HEK293 (cell line): Measurements from ENCODE around the gene KIRREL3.

ENCODE experiments used
- CTCF ChIA-PET: fragments of 350-600 bp; formaldehyde crosslinking; extraction: SDS; loops from one replicate; lab custom pipeline; 2021; ENCODE audit warnings: antibody characterized with exemption; lab: Yijun Ruan, JAX
- POLR2A ChIA-PET: fragments of 300-600 bp; formaldehyde crosslinking; extraction: SDS; loops from one replicate; lab custom pipeline; 2020; ENCODE audit warnings: antibody characterized with exemption, inconsistent platforms; lab: Yijun Ruan, JAX
- H3K27ac ChIP-seq: fragments of 200-500 bp; sonication (Bioruptor generic); 2 replicates; pipeline ENCODE4 v1.5.1; 2014; ENCODE audit warnings: low read depth, low read length, control low read depth, inconsistent platforms; ENCODE audit errors: extremely low read depth
- H3K36me3 ChIP-seq, 2 experiments: fragments of 200-500 bp in 1 of 2; sonication (Bioruptor generic) in 1 of 2; 1 replicate in 1 of 2; 2 replicates in 1 of 2; pipeline ENCODE4 v1.5.1; 2014 to 2017; ENCODE audit warnings: inconsistent platforms in 2 of 2, low read length in 2 of 2; ENCODE audit not compliant: control insufficient read depth in 2 of 2, insufficient read depth in 1 of 2
- H3K4me1 ChIP-seq: fragments of 200-500 bp; sonication (Bioruptor generic); 2 replicates; pipeline ENCODE4 v1.5.1; 2014; ENCODE audit warnings: mild to moderate bottlenecking, low read length, inconsistent platforms; ENCODE audit not compliant: control insufficient read depth, insufficient read depth
- H3K4me3 ChIP-seq: 2 replicates; pipeline ENCODE4 v1.5.1; 2011; ENCODE audit warnings: low read depth, mild to moderate bottlenecking, control low read depth, low read length, moderate library complexity
- H3K9me3 ChIP-seq: fragments of 200-500 bp; sonication (Bioruptor generic); 2 replicates; pipeline ENCODE4 v1.5.1; 2014; ENCODE audit warnings: low read depth, low read length, inconsistent platforms; ENCODE audit not compliant: control insufficient read depth, insufficient read depth
- GLIS1 ChIP-seq: fragments of 450-650 bp; formaldehyde crosslinking; IDR thresholded peaks from 2 replicates; pipeline ENCODE4 v1.5.1; 2016; ENCODE audit warnings: missing biosample characterization, missing genetic modification characterization
- HOXA7 ChIP-seq: sonication (generic); formaldehyde crosslinking; IDR thresholded peaks from 2 replicates; pipeline ENCODE4 v1.8.1; 2022; ENCODE audit warnings: missing genetic modification reagents, borderline replicate concordance
- RBAK ChIP-seq: fragments of 450-650 bp; formaldehyde crosslinking; IDR thresholded peaks from 2 replicates; pipeline ENCODE4 v1.5.1; 2016; ENCODE audit warnings: missing biosample characterization, missing genetic modification characterization
- REST ChIP-seq: fragments of 450-650 bp; formaldehyde crosslinking; IDR thresholded peaks from 2 replicates; pipeline ENCODE4 v1.5.1; 2016; ENCODE audit warnings: missing biosample characterization, missing genetic modification characterization
- SALL2 ChIP-seq: fragments of 450-650 bp; formaldehyde crosslinking; IDR thresholded peaks from 2 replicates; pipeline ENCODE4 v1.5.0; 2017; ENCODE audit warnings: missing biosample characterization, mild to moderate bottlenecking, missing genetic modification characterization, borderline replicate concordance
- TRIM28 ChIP-seq: IDR thresholded peaks from 2 replicates; pipeline ENCODE4 v1.6.1; 2011; ENCODE audit warnings: low read length, control low read depth, borderline replicate concordance
- ZFP41 ChIP-seq: fragments of 450-650 bp; formaldehyde crosslinking; IDR thresholded peaks from 2 replicates; pipeline ENCODE4 v1.5.1; 2016; ENCODE audit warnings: missing biosample characterization, missing genetic modification characterization, borderline replicate concordance
- ZNF10 ChIP-seq: fragments of 450-650 bp; formaldehyde crosslinking; IDR thresholded peaks from 2 replicates; pipeline ENCODE4 v1.5.1; 2017; ENCODE audit warnings: missing biosample characterization, missing genetic modification characterization
- ZNF169 ChIP-seq: fragments of 450-650 bp; formaldehyde crosslinking; IDR thresholded peaks from 2 replicates; pipeline ENCODE4 v1.5.1; 2016; ENCODE audit warnings: missing biosample characterization, missing genetic modification characterization
- ZNF391 ChIP-seq: fragments of 450-650 bp; formaldehyde crosslinking; IDR thresholded peaks from 2 replicates; pipeline ENCODE4 v1.5.1; 2016; ENCODE audit warnings: low read depth, missing biosample characterization, missing genetic modification characterization, borderline replicate concordance
- ZNF473 ChIP-seq: fragments of 450-650 bp; formaldehyde crosslinking; IDR thresholded peaks from 2 replicates; pipeline ENCODE4 v1.5.1; 2017; ENCODE audit warnings: missing biosample characterization, missing genetic modification characterization
- ZNF514 ChIP-seq: fragments of 450-650 bp; formaldehyde crosslinking; IDR thresholded peaks from 2 replicates; pipeline ENCODE4 v1.5.1; 2016; ENCODE audit warnings: missing biosample characterization, missing genetic modification characterization
- ZNF549 ChIP-seq: fragments of 450-650 bp; IDR thresholded peaks from 2 replicates; pipeline ENCODE4 v1.5.1; 2018; ENCODE audit warnings: missing biosample characterization, missing genetic modification characterization, mild to moderate bottlenecking, inconsistent platforms, moderate library complexity
- ZNF580 ChIP-seq: fragments of 450-650 bp; formaldehyde crosslinking; IDR thresholded peaks from 2 replicates; pipeline ENCODE4 v1.5.1; 2016; ENCODE audit warnings: missing biosample characterization, missing genetic modification characterization
- ZNF610 ChIP-seq: fragments of 450-650 bp; formaldehyde crosslinking; IDR thresholded peaks from 2 replicates; pipeline ENCODE4 v1.5.1; 2016; ENCODE audit warnings: missing biosample characterization, missing genetic modification characterization, borderline replicate concordance
- ZNF645 ChIP-seq: fragments of 450-650 bp; formaldehyde crosslinking; IDR thresholded peaks from 2 replicates; pipeline ENCODE4; 2016; ENCODE audit warnings: missing biosample characterization, missing genetic modification characterization
- ZNF704 ChIP-seq: fragments of 450-650 bp; formaldehyde crosslinking; IDR thresholded peaks from 2 replicates; pipeline ENCODE4 v1.5.1; 2016; ENCODE audit warnings: missing biosample characterization, missing genetic modification characterization
- ZNF747 ChIP-seq: fragments of 450-650 bp; formaldehyde crosslinking; IDR thresholded peaks from 2 replicates; pipeline ENCODE4 v1.5.1; 2016; ENCODE audit warnings: missing biosample characterization, missing genetic modification characterization
- ZSCAN18 ChIP-seq: fragments of 450-650 bp; formaldehyde crosslinking; IDR thresholded peaks from 2 replicates; pipeline ENCODE4 v1.5.1; 2016; ENCODE audit warnings: missing biosample characterization, missing genetic modification characterization
- ZSCAN4 ChIP-seq: fragments of 450-650 bp; formaldehyde crosslinking; IDR thresholded peaks from 2 replicates; pipeline ENCODE4 v1.5.1; 2017; ENCODE audit warnings: missing biosample characterization, missing genetic modification characterization

Gene KIRREL3

GRCh38 chr11:126736682-126737572 is 263.6 kb downstream of the KIRREL3 start:
- TF ChIP-seq ZFP41 (tag by site-specific recombination) = no peak
- TF ChIP-seq ZNF747 (tag by site-specific recombination) = no peak
- TF ChIP-seq SALL2 (tag by site-specific recombination) = no peak
- no peak for TF ChIP-seq REST (tag by site-specific recombination)
- TF ChIP-seq ZNF610 = no peak
- no peak for TF ChIP-seq ZSCAN4 (tag by site-specific recombination)
- TF ChIP-seq ZNF169 (tag by site-specific recombination) = no peak
- TF ChIP-seq RBAK (tag by site-specific recombination) = no peak
- TF ChIP-seq ZSCAN18 (tag by site-specific recombination) = no peak
- no peak for TF ChIP-seq ZNF549 (tag by site-specific recombination)
- no peak for TF ChIP-seq HOXA7 (CRISPR knock-in tag)
- no peak for TF ChIP-seq ZNF10 (tag by site-specific recombination)
- TF ChIP-seq GLIS1 (tag by site-specific recombination) = no peak
- ChIA-PET POLR2A (no interaction called here), CTCF (no interaction called here)

GRCh38 chr11:126734752-126735151 is 265.8 kb downstream of the KIRREL3 start:
- TF ChIP-seq ZNF391 = no peak
- ChIA-PET CTCF (no interaction called here), POLR2A (no interaction called here)

More at GRCh38 chr11:126736682-126737572, 263.6 kb downstream of the KIRREL3 start:
- H3K36me3 ChIP-seq = no peaks in the 10 kb centered on the region
- H3K9me3 ChIP-seq = no peaks in the 10 kb centered on the region
- no peaks in the 10 kb centered on the region for H3K4me1 ChIP-seq
- no peak overlapping the region for H3K27ac ChIP-seq
- H3K4me3 ChIP-seq = no peak overlapping the region

GRCh38 chr11:126733685-126734084 is 266.9 kb downstream of the KIRREL3 start:
- no peaks in the 10 kb centered on the region for H3K4me1 ChIP-seq
- no peak for TF ChIP-seq ZNF514 (tag by site-specific recombination)
- no peak for TF ChIP-seq ZNF580 (tag by site-specific recombination)
- TF ChIP-seq ZNF473 (tag by site-specific recombination) = no peak
- TF ChIP-seq TRIM28 = no peak
- TF ChIP-seq ZNF169 (tag by site-specific recombination) = no peak
- TF ChIP-seq ZNF704 (tag by site-specific recombination) = no peak
- TF ChIP-seq ZNF645 (tag by site-specific recombination) = no peak
- TF ChIP-seq ZSCAN18 (tag by site-specific recombination) = no peak

More at GRCh38 chr11:126734752-126735151, 265.8 kb downstream of the KIRREL3 start:
- Histone ChIP-seq H3K27ac (no peak overlapping the region), H3K36me3 (no peaks in the 10 kb centered on the region), H3K9me3 (no peaks in the 10 kb centered on the region), H3K4me3 (no peak overlapping the region), H3K4me1 (no peaks in the 10 kb centered on the region)

More at GRCh38 chr11:126733685-126734084, 266.9 kb downstream of the KIRREL3 start:
- ChIA-PET POLR2A (no interaction called here), CTCF (no interaction called here)
- no peak overlapping the region for H3K27ac ChIP-seq
- no peaks in the 10 kb centered on the region for H3K9me3 ChIP-seq
- H3K4me3 ChIP-seq = no peak overlapping the region
- H3K36me3 ChIP-seq = no peaks in the 10 kb centered on the region
